NCI-H1417 (cell line): ENCODE data around the gene DGKQ.

Source experiments
- DNase-seq, 3 experiments: peaks; one replicate each; lab custom pipeline; 2025; lab: John Stamatoyannopoulos, UW

DGKQ gene, protein sequence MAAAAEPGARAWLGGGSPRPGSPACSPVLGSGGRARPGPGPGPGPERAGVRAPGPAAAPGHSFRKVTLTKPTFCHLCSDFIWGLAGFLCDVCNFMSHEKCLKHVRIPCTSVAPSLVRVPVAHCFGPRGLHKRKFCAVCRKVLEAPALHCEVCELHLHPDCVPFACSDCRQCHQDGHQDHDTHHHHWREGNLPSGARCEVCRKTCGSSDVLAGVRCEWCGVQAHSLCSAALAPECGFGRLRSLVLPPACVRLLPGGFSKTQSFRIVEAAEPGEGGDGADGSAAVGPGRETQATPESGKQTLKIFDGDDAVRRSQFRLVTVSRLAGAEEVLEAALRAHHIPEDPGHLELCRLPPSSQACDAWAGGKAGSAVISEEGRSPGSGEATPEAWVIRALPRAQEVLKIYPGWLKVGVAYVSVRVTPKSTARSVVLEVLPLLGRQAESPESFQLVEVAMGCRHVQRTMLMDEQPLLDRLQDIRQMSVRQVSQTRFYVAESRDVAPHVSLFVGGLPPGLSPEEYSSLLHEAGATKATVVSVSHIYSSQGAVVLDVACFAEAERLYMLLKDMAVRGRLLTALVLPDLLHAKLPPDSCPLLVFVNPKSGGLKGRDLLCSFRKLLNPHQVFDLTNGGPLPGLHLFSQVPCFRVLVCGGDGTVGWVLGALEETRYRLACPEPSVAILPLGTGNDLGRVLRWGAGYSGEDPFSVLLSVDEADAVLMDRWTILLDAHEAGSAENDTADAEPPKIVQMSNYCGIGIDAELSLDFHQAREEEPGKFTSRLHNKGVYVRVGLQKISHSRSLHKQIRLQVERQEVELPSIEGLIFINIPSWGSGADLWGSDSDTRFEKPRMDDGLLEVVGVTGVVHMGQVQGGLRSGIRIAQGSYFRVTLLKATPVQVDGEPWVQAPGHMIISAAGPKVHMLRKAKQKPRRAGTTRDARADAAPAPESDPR

DNA sequence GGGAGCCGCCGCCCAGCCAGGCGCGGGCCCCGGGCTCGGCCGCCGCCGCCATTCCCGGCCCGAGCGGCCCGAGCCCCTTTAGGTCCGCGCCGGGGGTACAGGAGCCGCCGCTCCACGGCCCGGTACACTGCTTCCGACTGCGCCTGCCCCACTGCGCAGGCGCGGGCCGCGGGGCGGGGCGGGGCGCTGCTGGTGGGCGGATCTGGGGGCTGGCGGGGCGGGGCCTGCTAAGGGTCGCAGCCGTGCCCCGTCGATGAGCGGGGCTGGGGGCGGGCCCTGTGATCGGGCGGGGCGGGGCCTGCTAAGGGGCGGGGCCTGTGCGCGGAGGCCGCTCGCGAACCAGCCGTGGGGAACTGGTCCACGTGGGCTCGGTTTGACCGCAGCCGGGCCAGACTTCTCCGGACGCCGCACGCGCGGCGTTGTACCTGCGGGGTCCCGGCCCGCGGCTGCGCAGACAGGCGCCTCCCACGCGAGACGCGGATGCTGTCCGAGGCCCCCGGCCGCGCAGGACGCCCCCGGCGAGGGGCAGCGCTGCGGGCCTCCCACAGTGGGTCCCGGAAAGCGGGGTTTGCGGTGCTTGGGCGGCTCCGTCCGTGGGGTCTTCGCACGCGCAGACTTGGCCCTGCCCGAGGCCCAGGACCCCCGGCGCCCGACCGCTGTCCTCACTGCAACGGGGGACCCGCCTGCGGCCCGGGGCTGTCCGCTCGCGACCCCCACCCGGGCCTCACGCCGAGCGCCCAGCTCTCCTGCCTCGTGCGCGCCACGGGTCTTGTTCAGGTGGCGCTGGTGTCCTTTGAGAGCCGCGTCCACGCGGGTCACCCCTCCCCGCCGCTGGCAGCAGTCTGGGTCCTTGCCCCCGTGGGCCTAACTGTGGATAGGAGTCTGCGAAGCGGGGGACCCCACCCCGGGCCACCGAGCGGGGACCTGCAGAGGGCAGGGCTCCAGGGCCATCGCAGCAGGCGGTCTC lies at the start of gene DGKQ:
DGKQ (minus strand) TSS at position 139 of the 967 bp plus-strand sequence; CDS start at position 52, 87 bp downstream.
- peak; percentile 61 to 86 (median 73) for DNase-seq

DNA sequence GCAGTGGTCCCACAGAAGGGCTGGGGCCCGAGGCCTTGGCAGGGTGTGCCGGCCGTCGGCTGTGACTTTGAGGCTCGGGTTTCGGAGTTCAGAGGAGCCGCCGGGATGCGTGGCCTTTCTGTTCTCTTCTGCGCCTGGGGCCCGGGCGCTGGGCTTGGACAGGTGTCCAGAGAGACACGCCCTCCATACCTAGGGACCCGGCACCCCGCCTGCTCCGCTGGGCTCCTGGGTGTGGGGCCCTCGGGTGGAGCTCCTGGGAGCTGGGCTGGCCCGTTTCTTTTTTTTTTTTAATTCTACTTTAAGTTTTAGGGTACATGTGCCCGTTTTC lies 49.3 kb upstream of the DGKQ start:
- DNase-seq = no peak

DNA sequence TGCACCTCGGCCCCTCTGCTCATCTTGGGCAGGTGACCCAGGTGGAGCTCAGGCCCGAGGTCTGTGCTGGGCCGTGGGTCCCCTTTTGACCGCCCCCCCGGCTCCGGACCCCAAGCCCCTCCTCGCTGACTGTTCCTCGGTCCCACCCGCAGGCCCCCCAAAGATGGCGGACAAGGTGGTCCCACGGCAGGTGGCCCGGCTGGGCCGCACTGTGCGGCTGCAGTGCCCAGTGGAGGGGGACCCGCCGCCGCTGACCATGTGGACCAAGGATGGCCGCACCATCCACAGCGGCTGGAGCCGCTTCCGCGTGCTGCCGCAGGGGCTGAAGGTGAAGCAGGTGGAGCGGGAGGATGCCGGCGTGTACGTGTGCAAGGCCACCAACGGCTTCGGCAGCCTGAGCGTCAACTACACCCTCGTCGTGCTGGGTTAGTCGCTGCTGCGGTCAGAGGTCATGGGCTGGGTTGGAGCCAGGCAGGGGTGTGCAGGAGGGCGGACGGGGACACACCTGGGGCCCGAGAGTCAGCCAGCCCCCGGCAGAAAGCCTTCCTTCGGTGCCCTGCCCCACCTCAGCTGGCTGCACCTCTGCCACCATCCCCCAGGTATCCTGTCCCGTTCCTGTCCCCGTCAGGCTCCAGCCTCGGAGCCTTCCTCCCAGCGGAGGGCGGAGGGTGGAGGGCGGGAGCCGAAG lies 48.8 kb upstream of the DGKQ start:
- DNase-seq = no peak

DNA sequence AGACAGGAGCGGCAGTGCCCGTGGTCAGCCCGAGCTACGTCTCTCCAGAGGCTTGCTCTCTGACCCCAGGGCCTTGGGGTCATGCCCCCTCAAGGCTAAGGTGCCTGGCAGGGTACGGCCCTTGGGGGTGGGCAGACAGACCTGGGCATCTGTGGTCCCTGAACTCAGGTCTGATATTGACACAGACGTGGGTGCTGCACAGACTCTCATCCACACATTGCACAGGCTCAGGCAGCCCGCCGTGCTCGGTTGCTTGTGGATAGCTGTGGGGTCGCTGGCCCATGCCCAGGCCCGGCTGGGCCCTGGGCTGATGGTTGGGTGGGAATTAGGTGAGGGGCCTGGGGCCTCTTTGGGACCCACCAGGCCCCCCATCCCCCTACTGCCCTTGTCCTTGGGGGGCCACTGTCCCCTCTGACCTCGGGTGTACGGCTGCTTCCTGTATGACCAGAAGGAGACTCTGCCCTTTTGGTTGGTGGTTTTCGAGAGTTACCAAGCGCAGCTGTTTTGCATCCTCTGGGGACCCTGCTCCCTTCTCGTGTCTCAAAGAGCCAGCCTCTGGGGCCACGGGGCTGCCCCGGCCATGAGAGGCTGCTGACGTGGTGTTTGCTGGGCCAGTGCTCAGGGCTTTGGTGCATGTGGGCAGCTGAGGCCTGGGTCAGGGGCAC lies 48.1 kb upstream of the DGKQ start:
- DNase-seq = no peak

DNA sequence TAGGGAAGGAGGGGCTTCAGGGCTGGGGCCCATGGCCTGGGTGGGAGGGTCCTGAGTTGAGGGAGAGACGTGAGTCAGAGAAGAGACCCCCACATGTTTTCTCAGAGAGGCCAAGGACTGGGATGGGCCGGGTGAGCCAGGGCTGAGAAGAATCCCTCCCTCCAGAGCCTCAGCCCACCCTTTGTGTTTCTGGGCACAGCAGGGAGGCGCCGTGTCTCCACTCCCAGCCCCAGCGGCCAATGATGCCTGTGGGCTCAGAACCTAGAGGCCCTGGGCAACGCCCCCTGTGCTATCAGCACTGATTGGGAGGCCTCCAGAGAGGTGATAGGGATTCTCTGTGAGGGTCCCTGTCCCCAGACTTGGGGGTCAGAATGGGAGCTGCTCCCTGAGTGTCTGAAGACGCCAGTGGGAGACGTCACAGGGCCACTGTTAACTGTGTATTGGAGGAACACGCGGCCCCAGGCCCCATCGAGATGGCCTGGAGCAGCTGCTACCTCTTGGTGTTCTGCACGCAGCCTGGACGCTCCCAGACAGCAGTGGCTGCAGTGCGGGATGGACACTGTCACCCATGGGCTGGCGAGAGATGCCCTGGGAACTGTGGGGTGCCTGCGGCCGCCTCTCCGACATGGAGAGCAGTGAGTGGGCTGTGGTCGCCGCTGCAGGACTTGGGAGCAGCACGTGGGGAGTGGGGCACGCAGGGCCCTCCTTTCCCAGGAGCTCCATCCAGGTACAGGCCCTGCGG lies 46.5 kb upstream of the DGKQ start:
- no peak for DNase-seq

DNA sequence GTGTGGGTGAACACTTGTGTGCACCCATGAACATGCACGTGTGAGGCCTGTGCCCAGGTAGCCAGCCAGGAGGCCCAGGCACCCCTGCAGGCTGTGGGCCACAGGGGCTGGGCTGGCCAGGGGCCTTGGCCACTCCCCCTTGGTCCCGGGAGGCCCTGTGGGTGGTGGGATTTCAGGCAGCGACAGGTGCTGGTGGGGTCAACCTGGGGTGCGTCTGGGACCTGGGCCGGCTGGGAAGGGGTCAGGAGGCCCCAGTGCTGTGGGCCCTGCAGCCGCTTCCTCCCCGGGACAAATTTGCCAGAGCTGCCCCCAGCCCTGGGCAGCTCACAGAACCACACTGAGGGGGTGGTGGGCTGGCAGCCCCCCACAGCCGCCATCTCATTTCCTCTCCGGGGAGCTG lies 46.0 kb upstream of the DGKQ start:
- DNase-seq = no peak

DNA sequence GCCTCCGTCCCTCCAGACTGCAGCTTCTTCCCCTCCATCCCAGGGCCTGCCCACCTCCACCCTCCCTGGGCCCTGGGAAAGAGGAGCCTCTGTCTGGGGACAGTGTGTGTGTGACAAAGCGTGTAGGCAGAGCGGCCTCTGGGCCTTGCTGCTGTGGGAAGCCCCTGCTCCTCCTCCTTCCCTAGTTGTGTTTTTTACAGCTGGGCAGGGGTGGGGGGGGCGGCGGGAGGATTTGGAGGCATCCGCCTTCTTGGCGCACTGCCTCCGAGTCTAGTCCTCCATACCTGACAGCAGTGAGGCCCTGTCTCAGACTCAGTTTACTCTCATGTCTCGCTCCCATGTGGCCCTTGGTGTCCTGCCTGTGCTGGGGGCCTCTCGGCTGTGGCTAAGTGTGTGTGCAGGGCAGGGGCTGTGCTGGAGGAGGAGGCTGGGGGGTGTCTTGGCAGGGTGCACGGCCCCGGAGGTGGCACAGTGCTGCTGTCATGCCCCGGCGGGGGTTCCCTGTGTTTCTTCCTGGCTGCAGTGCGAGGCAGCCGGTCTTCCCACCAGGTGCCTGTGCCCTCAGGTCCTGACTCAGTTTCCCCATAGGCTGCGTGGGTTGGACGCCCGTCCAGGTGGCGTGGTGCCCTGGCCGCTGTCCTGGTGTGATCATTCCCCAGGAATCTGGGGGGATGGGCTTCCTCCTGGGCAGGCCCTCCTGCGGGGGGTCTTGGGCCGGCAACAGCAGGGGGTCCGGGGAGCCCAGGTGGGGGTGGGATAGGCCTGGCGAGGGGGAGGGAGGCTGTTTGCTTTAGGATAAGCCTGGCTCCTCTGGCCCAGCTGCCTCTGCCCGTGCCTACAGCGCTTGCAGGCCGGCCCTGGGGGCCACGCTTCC lies 45.0 kb upstream of the DGKQ start:
- DNase-seq = peak in 1 of 3 experiments; percentile 12

DNA sequence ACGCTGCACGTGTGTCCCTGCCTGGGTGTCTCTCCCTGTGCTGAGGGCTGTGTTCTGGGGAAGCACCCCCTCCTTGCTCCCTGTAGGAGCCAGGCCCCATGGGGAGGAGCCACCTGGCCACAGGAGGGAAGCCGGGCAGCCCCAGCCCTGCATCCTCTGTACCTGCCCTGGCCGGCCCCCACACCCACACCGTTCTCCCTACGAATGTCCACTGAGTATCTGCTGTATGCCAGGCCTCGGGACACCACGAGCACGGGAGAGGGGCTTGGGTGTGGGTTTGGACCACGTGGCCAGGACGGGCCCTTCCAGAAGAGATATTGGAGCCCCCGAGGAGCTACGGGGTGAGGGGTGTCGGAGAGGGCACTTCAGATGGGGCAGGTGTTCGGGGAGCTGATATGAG lies 44.3 kb upstream of the DGKQ start:
- DNase-seq = no peak

DNA sequence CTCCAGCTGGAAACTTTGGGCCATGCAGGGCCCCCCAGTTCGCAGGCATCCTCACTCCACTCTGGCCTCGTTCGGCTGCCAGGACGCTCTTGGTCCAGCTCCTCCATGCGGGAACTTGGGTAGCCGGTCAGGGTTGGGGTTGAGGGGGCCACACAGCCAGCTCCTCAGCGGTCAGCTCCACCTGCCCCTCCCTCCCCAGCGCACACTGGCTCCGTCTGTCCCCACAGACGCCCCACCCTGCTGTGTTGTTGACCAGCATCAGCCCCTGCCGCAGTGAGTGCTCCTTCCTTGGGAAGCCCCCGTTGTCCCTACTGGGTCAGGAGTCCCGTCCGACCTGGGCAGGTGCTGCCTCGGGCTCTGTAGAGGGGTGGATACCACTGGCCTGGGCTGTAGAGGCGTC lies 43.8 kb upstream of the DGKQ start:
- no peak for DNase-seq

DNA sequence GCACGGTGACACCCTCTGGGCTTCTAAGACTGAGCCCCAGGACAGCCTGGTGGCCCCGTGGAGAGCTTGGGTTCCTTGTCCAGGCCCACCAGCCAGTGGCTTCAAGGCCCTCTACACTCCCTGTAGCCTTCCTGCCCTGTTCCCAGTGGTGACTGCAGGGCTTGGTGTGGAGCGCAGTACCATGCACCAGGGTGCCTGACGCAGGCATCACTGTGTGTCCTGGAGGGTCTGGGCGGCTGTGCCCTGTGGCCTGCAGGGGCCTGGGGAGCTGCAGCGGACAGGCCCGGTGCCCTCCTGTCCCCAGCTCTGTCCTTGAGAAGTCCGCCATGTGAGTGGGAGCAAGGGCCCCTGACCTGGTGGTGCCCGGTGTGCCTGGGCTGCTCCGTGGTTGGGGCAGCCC lies 42.4 kb upstream of the DGKQ start:
- no peak for DNase-seq

DNA sequence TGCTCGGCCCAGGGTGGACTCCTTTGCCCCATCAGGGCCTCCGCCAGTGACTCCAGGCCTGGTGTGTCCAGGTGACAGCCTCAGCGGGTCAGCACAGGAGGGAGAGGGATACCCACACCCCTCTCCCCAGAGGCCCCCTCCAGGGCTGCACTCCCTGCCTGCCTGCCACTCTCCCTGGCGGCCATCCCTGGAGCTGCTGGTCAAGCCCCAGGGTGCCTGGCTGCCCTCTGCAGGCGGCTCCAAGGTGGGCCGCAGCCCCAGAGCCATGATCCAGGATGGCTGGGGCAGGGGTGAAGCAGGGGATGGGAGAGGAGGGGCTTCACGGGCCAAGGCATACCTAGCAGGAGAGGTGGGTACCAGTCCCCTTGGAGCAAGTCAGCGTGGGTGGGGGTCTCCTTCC lies 41.8 kb upstream of the DGKQ start:
- DNase-seq = no peak

DNA sequence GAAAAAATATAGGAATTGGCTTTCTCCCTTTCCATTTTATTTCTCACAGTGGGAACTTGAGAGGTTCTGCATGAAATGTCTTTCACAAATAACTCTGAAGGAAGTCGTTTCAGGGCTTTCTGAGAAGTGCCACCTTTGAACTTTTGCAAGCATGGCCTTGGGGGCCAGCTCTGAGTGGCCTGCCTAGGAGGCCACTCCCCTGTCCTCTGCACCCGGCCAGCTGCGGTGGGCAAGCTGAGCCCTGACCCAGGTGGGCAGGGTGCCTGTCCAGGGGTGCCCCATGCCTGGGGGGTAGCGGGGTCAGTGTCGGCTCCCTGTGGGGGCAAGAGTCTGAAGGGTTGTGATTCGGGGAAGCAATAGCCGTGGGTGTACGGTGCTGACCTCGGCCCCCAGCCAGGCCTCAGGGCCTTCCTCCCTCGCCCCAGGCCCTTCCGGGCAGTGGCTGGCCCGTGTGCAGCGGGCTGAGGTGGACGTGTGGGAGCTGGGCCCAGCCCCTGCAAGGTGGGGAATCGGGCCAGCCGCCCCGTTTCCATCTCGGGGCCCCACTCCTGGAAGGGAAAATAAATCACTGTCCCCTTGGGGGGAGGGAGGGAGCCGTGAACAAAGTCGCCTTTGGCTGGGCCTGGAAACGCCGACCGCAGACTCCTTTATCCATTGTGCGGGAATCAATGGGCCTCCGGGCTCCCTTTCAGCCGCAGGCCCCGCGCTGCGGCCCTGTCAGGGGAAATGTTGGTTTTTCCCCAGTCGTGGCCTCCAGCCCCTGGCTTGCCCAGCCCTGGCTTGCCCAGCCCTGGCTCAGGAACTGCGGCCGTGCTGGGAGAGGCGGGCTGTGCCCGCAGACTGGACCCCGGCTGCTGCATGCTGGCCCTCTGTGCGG lies 41.2 kb upstream of the DGKQ start:
- no peak for DNase-seq

DNA sequence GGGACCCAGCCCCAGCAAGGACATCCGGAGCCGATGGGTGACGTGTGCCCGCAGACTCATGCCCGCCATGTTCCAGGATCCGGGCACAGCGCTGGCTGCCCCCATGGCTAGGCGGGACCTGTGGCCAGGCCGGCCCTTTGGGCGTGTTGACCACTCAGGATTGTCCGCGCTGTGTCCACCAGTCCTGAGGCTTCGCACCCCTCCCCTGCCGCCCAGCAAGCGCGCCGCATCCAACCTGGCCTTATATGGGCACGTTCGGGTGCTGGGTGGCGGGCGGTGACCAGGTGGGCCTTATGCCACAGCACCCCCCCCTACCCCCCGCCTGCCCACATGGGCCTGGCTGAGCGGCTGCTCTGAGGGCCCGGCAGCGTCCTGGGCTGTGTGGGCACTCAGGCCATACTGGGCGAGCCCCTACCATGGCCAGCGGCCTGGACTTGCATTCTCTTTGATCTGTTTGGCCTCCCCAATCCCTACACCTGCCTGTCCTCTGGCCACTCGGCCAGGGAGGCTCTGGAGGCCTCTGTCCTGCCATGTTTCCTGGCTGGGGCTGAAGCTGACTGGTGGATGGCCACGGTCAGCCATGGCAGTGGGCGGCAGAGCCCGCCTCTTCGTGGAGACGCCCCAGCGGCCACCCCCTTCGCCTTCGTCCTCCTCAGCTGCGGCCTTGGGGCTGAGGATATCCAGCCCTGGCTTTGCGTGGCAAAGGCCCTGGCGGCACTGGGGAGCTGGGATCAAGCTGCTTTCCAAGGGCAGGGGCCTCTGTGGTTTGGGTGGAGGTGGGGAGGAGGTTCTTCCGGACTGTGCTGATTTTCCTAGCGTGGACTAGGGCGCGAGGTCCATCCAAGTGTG lies 40.1 kb upstream of the DGKQ start:
- DNase-seq = no peak

DNA sequence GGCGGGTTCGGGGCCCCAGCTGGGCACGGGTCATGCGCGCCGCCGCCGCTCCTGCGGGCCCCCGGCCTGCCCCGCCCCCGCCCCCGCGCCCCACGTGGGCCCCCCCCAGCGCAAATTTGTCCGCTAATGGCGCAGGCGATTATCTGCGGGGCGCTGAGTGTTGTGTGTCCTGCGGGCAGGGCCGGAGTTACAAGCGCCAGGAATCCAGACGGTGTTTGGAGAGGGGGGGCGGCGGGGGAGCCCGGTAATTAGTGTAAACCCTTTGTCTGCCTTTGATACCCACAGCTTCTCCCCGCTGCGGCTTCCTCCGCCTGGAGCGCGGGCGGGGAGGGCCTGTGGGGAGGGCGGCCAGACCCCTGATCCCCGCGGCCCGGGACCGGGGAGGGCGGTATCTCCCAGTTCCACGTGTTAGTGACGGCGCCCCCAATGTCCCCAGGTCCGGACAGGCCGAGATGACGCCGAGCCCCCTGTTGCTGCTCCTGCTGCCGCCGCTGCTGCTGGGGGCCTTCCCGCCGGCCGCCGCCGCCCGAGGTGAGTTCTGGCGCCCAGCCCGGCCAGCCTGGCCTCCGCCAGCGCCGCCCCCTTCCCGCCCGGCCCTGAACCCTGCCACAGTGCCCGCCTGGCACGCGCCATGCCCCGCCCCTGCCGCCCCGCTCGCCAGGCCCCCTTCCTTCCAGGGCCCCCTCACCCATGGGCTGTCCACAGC lies 38.8 kb upstream of the DGKQ start:
- peak in 2 of 3 experiments; percentile 46 to 57 for DNase-seq

DNA sequence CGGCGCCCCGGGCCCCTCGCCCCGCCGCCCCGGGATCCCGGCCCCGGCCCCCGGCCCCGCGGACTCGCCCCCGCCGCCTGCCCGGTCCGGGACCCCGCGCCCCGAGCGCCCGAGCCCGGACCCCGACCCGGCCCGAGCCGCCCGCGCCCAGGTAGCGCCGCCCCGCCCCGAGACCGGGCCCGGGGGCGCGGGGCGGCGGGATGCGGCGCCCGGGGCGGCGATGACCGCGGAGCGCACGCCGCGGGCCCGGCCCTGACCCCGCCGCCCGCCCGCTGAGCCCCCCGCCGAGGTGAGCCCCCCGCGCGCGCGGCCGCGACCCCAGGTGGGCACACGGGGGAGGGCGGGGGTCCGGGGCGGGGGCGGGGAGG lies 38.3 kb upstream of the DGKQ start:
- no peak for DNase-seq

DNA sequence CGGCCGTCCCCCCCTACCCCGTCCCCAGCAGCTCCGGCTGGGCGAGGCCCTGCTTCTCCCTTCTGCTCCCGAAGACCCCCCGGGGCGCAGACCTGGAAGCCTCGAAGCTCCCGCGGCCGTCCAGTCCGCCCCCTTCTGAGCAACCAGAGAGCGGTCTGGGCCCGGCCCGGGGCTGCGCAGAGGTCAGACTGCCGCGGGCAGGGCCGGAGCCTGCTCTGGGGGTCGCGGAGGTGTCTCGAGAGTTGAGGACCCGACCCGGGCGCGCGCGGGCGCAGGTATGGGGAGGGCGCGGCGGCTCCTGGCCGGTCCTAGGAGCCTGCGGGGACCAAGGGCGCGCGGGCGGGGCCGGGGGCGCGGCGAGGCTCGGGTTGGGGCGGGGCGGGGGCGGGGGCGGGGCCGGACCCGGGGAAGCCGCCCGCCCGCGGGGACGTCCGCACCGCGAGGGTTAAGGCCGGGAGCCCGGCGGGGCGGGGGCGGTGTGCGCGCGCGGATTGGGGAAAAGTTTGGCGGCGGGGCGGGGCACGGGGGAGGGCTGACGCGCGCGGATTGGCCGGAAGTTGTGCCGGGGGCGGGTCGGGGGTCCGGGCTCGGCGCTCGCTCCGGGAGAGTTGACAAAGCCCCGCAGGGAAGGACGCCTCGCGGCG lies 37.8 kb upstream of the DGKQ start, which contains the start of gene FGFRL1:
FGFRL1 (plus strand) TSS at position 605 of the 644 bp plus-strand sequence. CDS start 860 bp downstream, outside the sequence.
- DNase-seq = peak in 1 of 3 experiments; percentile 79
